Neural progenitor cell (in vitro differentiated cells): ENCODE data around the gene PLXNA4. TPM values are rescaled to one million over a fixed set of nuclear protein-coding genes. Genes with fewer than 3 reads are reported as not detected.

Experiments
- DNase-seq: peaks from one replicate; pipeline ENCODE4 v3.0.0-alpha.2; 2016; ENCODE audit warnings: low spot score
- H2AFZ ChIP-seq: fragments of 200-600 bp; sonication (generic); replicated peaks from 2 replicates; pipeline ENCODE4 v1.6.1; 2016; ENCODE audit warnings: antibody characterized with exemption
- H3F3A ChIP-seq: fragments of 200-600 bp; sonication (generic); 2 replicates; pipeline ENCODE4 v1.6.1; 2016; ENCODE audit warnings: antibody characterized with exemption, low read depth
- H3K27ac ChIP-seq: fragments of 200-600 bp; sonication (generic); 2 replicates; pipeline ENCODE4 v1.5.1; 2016; ENCODE audit warnings: mild to moderate bottlenecking
- H3K27me3 ChIP-seq: fragments of 200-600 bp; sonication (generic); 2 replicates; pipeline ENCODE4 v1.6.1; 2016; ENCODE audit warnings: mild to moderate bottlenecking, moderate library complexity
- H3K36me3 ChIP-seq: fragments of 200-600 bp; sonication (generic); 2 replicates; pipeline ENCODE4 v1.5.1; 2016
- H3K4me1 ChIP-seq: fragments of 200-600 bp; sonication (generic); 2 replicates; pipeline ENCODE4 v1.6.1; 2016; ENCODE audit warnings: mixed run types
- H3K4me2 ChIP-seq: fragments of 200-600 bp; sonication (generic); 2 replicates; pipeline ENCODE4 v1.6.1; 2016
- H3K4me3 ChIP-seq: fragments of 200-600 bp; sonication (generic); 2 replicates; pipeline ENCODE4 v1.5.1; 2016
- H3K79me2 ChIP-seq: fragments of 200-600 bp; sonication (generic); 2 replicates; pipeline ENCODE4 v1.6.1; 2016; ENCODE audit warnings: low read depth
- H3K9ac ChIP-seq: fragments of 200-600 bp; sonication (generic); 2 replicates; pipeline ENCODE4 v1.6.1; 2016
- H3K9me3 ChIP-seq: fragments of 200-600 bp; sonication (generic); 2 replicates; pipeline ENCODE4 v1.5.1; 2016; ENCODE audit warnings: low read depth
- H4K20me1 ChIP-seq: fragments of 200-600 bp; sonication (generic); 2 replicates; pipeline ENCODE4 v1.6.1; 2016; ENCODE audit warnings: low read depth
- H3K27ac Mint-ChIP-seq: 3 replicates; pipeline ENCODE4 v1.8.0; 2021; ENCODE audit warnings: mixed read lengths
- H3K27me3 Mint-ChIP-seq: 2 replicates; pipeline ENCODE4 v1.8.0; 2022; ENCODE audit warnings: low read depth, mild to moderate bottlenecking, inconsistent platforms, moderate library complexity, mixed read lengths; ENCODE audit not compliant: insufficient read depth
- H3K36me3 Mint-ChIP-seq: 3 replicates; pipeline ENCODE4 v1.8.0; 2021; ENCODE audit warnings: mixed read lengths
- H3K4me1 Mint-ChIP-seq: 3 replicates; pipeline ENCODE4 v1.8.0; 2021; ENCODE audit warnings: mixed read lengths
- H3K4me3 Mint-ChIP-seq: 3 replicates; pipeline ENCODE4 v1.8.0; 2021; ENCODE audit warnings: mild to moderate bottlenecking, moderate library complexity, mixed read lengths
- H3K9me3 Mint-ChIP-seq: 3 replicates; pipeline ENCODE4 v1.8.0; 2020; ENCODE audit warnings: mixed read lengths
- EZH2 ChIP-seq: fragments of 200-600 bp; sonication (generic); IDR thresholded peaks from 2 replicates; pipeline ENCODE4 v1.6.1; 2017; ENCODE audit warnings: antibody characterized with exemption, mild to moderate bottlenecking, moderate library complexity
- EZH2phosphoT487 ChIP-seq: fragments of 200-600 bp; sonication (generic); IDR thresholded peaks from 2 replicates; pipeline ENCODE4 v1.6.1; 2017; ENCODE audit warnings: antibody characterized with exemption
- total RNA-seq: library from RNA; depleted of rRNA; stranded (reverse); fragments of >200 nt; gene quantifications from 2 replicates; pipeline ENCODE4 v1.2.3, GENCODE V29; 2015; ENCODE audit warnings: low replicate concordance
- TF ChIP-seq, protein P1 (sequence below): fragments of 200-600 bp; sonication (generic); IDR thresholded peaks from 2 replicates; pipeline ENCODE4 v1.5.1; 2017; ENCODE audit warnings: antibody characterized with exemption, mild to moderate bottlenecking

The PLXNA4 gene
- total RNA-seq, 1 donor from 2014 or later, result 0.49 TPM

DNA sequence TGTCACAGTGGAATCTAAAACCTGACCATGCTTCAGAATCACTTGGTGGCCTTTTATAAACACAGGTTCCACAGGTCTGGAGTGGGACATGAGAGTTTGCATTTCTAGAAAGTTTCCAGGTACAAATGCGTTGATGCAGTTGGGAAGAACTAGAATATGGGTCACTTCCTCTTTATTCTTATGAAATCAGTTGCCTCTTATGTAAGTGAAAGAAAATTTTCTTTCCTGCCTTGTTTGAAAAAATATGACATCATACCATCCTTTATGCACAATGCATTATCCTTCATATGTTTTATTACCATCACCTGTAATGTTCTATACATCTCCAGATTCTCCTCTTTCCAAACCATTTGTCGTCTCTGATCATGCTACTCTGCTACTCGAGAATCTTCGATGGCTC lies 44.0 kb downstream of the PLXNA4 start:
- Histone ChIP-seq H3K9me3 (no peaks in the 10 kb centered on the region), H4K20me1 (no peaks in the 10 kb centered on the region), H3K4me3 (no peak overlapping the region), H3K79me2 (no peaks in the 10 kb centered on the region), H3K4me1 (peaks cover 15% of the 10 kb centered on the region), H2AFZ (no peak overlapping the region), H3K27me3 (no peaks in the 10 kb centered on the region), H3K4me2 (no peak overlapping the region), H3K36me3 (no peaks in the 10 kb centered on the region), H3K9ac (no peak overlapping the region), H3F3A (peaks cover under 1% of the 10 kb centered on the region), H3K27ac (no peak overlapping the region)
- Mint-ChIP-seq H3K4me3 (no peak overlapping the region), H3K27me3 (peaks cover 3% of the 10 kb centered on the region), H3K36me3 (no peaks in the 10 kb centered on the region), H3K27ac (no peak overlapping the region), H3K4me1 (peaks cover 4% of the 10 kb centered on the region), H3K9me3 (no peaks in the 10 kb centered on the region)
- TF ChIP-seq EZH2phosphoT487, result no peak
- no peak for TF ChIP-seq EZH2
- TF ChIP-seq, protein P1, sequence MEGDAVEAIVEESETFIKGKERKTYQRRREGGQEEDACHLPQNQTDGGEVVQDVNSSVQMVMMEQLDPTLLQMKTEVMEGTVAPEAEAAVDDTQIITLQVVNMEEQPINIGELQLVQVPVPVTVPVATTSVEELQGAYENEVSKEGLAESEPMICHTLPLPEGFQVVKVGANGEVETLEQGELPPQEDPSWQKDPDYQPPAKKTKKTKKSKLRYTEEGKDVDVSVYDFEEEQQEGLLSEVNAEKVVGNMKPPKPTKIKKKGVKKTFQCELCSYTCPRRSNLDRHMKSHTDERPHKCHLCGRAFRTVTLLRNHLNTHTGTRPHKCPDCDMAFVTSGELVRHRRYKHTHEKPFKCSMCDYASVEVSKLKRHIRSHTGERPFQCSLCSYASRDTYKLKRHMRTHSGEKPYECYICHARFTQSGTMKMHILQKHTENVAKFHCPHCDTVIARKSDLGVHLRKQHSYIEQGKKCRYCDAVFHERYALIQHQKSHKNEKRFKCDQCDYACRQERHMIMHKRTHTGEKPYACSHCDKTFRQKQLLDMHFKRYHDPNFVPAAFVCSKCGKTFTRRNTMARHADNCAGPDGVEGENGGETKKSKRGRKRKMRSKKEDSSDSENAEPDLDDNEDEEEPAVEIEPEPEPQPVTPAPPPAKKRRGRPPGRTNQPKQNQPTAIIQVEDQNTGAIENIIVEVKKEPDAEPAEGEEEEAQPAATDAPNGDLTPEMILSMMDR, result no peak
- DNase-seq, result no peak

DNA sequence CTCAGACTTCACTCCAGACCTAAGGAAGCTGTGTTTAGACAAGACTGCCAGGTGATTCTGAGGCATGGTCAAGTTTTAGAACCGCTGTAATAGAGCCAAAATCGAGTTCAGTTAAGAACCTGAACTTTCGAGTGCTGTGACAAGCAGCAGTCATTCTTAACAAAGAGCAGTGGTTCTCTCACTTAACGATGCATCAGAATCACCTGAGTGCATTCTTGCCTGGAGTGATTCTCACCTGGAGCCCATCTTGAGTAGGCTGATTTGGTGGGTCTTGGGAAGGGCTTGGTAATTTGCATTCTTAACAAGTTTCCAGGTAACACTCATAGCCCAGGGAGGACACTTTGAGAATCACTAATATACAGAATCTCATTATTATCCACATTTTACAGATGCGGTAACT lies 44.7 kb downstream of the PLXNA4 start:
- Histone ChIP-seq H3K4me1 (peaks cover 7% of the 10 kb centered on the region), H2AFZ (no peak overlapping the region), H3K9ac (no peak overlapping the region), H3K4me2 (no peak overlapping the region), H3K79me2 (no peaks in the 10 kb centered on the region), H3K27ac (no peak overlapping the region), H4K20me1 (no peaks in the 10 kb centered on the region), H3K9me3 (no peaks in the 10 kb centered on the region), H3K27me3 (no peaks in the 10 kb centered on the region), H3K36me3 (no peaks in the 10 kb centered on the region), H3K4me3 (no peak overlapping the region), H3F3A (no peaks in the 10 kb centered on the region)
- TF ChIP-seq, protein P1, result no peak
- no peak for TF ChIP-seq EZH2phosphoT487
- Mint-ChIP-seq H3K27me3 (peaks cover under 1% of the 10 kb centered on the region), H3K27ac (no peak overlapping the region), H3K4me3 (no peak overlapping the region), H3K36me3 (no peaks in the 10 kb centered on the region), H3K9me3 (no peaks in the 10 kb centered on the region), H3K4me1 (peaks cover under 1% of the 10 kb centered on the region)
- DNase-seq, result no peak

DNA sequence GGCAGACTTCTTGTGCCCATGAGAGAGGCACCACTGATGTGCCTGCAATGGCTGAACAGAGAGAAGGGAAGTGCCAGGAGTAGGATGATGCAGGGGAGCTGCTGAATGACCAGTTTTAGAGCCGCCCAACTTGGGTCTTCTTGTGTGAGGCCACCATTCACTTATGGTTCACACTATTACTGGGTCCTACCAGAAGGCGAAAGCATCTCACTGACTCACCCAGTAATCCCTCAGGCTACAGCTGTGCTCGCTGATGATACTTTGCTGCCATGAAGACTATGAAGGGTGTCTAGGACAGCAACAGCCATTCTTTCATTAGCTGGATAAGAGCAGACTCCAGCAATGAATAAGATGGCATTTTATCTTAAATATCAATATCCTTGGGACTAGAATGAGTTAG lies 47.6 kb downstream of the PLXNA4 start:
- Histone ChIP-seq H2AFZ (no peak overlapping the region), H3K4me2 (no peak overlapping the region), H4K20me1 (no peaks in the 10 kb centered on the region), H3K27me3 (peaks cover 4% of the 10 kb centered on the region), H3K27ac (no peak overlapping the region), H3K9me3 (no peaks in the 10 kb centered on the region), H3K4me3 (no peak overlapping the region), H3K4me1 (no peaks in the 10 kb centered on the region), H3K79me2 (no peaks in the 10 kb centered on the region), H3F3A (no peaks in the 10 kb centered on the region), H3K36me3 (no peaks in the 10 kb centered on the region), H3K9ac (no peak overlapping the region)
- Mint-ChIP-seq H3K9me3 (no peaks in the 10 kb centered on the region), H3K27me3 (peaks cover 3% of the 10 kb centered on the region), H3K4me1 (no peaks in the 10 kb centered on the region), H3K4me3 (no peak overlapping the region), H3K36me3 (no peaks in the 10 kb centered on the region), H3K27ac (no peak overlapping the region)
- DNase-seq, result no peak
- TF ChIP-seq EZH2 (no peak), EZH2phosphoT487 (no peak)
- TF ChIP-seq, protein P1, result no peak
